CD8-positive, alpha-beta memory T cell (primary cell): Measurements from ENCODE around the gene KRT71. TPM values are rescaled to one million over a fixed set of nuclear protein-coding genes. Genes with fewer than 3 reads are reported as not detected.

Experiments used
- CTCF ChIA-PET: fragments of 350-600 bp; sonication (Branson Sonifier 250); formaldehyde crosslinking; loops from one replicate; lab custom pipeline; 2021; ENCODE audit warnings: antibody characterized with exemption; lab: Charles Lee
- POLR2A ChIA-PET: fragments of 350-600 bp; sonication (Branson Sonifier 250); formaldehyde crosslinking; loops from one replicate; lab custom pipeline; 2021; ENCODE audit warnings: antibody characterized with exemption; lab: Charles Lee
- DNase-seq, 5 donors: peaks; one replicate each; pipeline versions ENCODE4 v3.0.0 to v3.0.0-alpha.2; 2020 to 2022; ENCODE audit warnings: mixed read lengths in 1 of 5
- H3K27ac ChIP-seq: one replicate; pipeline ENCODE4 v1.7.0; 2013; ENCODE audit warnings: low read depth, mild to moderate bottlenecking, low read length, moderate library complexity
- H3K27me3 ChIP-seq: 2 replicates; pipeline ENCODE4 v1.7.0; 2013; ENCODE audit warnings: low read length, mild to moderate bottlenecking; ENCODE audit not compliant: insufficient read depth, poor library complexity, severe bottlenecking
- H3K36me3 ChIP-seq: 2 replicates; pipeline ENCODE4 v1.7.0; 2013; ENCODE audit warnings: mild to moderate bottlenecking, low read length, moderate library complexity; ENCODE audit not compliant: insufficient read depth
- H3K4me1 ChIP-seq: 2 replicates; pipeline ENCODE4 v1.7.0; 2013; ENCODE audit warnings: mild to moderate bottlenecking, low read length, moderate library complexity; ENCODE audit not compliant: insufficient read depth
- H3K4me3 ChIP-seq: 2 replicates; pipeline ENCODE4 v1.7.0; 2013; ENCODE audit warnings: mild to moderate bottlenecking, low read length
- H3K9me3 ChIP-seq: 2 replicates; pipeline ENCODE4 v1.7.0; 2013; ENCODE audit warnings: mild to moderate bottlenecking, low read length
- H3K27ac Mint-ChIP-seq, 8 donors: one replicate each; pipeline ENCODE4 v1.8.0; 2020 to 2021; ENCODE audit warnings: mixed read lengths in 8 of 8, mild to moderate bottlenecking in 6 of 8, inconsistent platforms in 3 of 8, moderate library complexity in 3 of 8
- H3K27me3 Mint-ChIP-seq, 2 donors: one replicate each; pipeline ENCODE4 v1.8.0; 2020 to 2021; ENCODE audit warnings: mixed read lengths in 2 of 2, mild to moderate bottlenecking in 1 of 2, moderate library complexity in 1 of 2
- H3K36me3 Mint-ChIP-seq, 3 donors: one replicate each; pipeline ENCODE4 v1.8.0; 2020 to 2021; ENCODE audit warnings: mixed read lengths in 3 of 3, inconsistent platforms in 1 of 3, mild to moderate bottlenecking in 1 of 3
- H3K4me1 Mint-ChIP-seq, 3 donors: one replicate each; pipeline ENCODE4 v1.8.0; 2020 to 2021; ENCODE audit warnings: mixed read lengths in 3 of 3, inconsistent platforms in 1 of 3, mild to moderate bottlenecking in 1 of 3
- H3K4me3 Mint-ChIP-seq, 7 donors: one replicate each; pipeline ENCODE4 v1.8.0; 2020 to 2021; ENCODE audit warnings: mixed read lengths in 7 of 7, mild to moderate bottlenecking in 6 of 7, moderate library complexity in 4 of 7, inconsistent platforms in 2 of 7
- H3K9me3 Mint-ChIP-seq, 5 donors: one replicate each; pipeline ENCODE4 v1.8.0; 2020 to 2022; ENCODE audit warnings: mixed read lengths in 5 of 5, mild to moderate bottlenecking in 3 of 5, moderate library complexity in 2 of 5, inconsistent platforms in 1 of 5
- polyA plus RNA-seq: library from polyadenylated mRNA; unstranded; fragments of 300-500 nt; fragmentation: Illumina TruSeq; gene quantifications from one replicate; pipeline ENCODE4 v1.2.3, GENCODE V29; 2021
- total RNA-seq, 2 experiments: library from RNA; stranded (reverse); gene quantifications; one replicate each; pipeline ENCODE4 v1.2.3, GENCODE V29; 2021

Gene KRT71
- total and polyA plus RNA-seq, 3 experiments from 2014 or later, result not detected

- no peak overlapping the region for H3K27ac Mint-ChIP-seq
- CTCF ChIA-PET, result interaction anchor here (1.4 to 13.9 kb wide), 2 partner anchors 15 to 302 kb away, joined by 3 to 276 read pairs; no protein-coding TSS in a partner anchor
Observed at GRCh38 chr12:52575948-52576347, 23.0 kb upstream of the KRT71 start.

DNA sequence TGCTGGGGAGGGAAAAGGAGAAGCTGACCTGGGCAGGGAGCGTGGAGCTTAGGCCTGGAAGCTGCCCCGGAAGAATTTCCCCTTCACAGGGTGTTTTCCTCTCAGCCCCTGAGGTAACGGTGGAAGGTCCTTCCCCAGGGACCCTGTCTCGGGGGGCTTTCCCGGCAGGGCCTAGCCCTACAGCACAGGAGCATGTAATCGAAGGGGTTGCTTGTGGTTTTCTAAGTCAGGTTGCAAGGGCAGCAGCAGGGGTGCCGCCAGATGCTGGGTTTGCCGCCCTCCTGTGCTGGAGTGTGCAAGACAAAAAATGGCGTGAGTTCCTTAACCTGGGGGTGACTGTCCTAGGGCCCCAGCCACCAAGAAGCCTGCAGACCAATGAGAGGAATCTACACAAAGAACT lies 22.3 kb upstream of the KRT71 start:
- Histone ChIP-seq H3K9me3 (no peaks in the 10 kb centered on the region), H3K27ac (no peak overlapping the region), H3K4me3 (no peak overlapping the region), H3K4me1 (peaks cover 4% of the 10 kb centered on the region), H3K36me3 (no peaks in the 10 kb centered on the region), H3K27me3 (no peaks in the 10 kb centered on the region)
- H3K27ac Mint-ChIP-seq, result no peak overlapping the region
- DNase-seq, result no peak
- H3K27me3 Mint-ChIP-seq, result peaks cover 4 to 25% of the 10 kb centered on the region in 2 donors
- no peaks in the 10 kb centered on the region for H3K9me3 Mint-ChIP-seq
- peaks cover 4% of the 10 kb centered on the region in 3 donors for H3K4me1 Mint-ChIP-seq
- no peak overlapping the region for H3K4me3 Mint-ChIP-seq
- CTCF ChIA-PET, result no interaction called here
- no peaks in the 10 kb centered on the region for H3K36me3 Mint-ChIP-seq
- POLR2A ChIA-PET, result no interaction called here

More at GRCh38 chr12:52575948-52576347, 23.0 kb upstream of the KRT71 start:
- no peak for DNase-seq
- H3K27me3 ChIP-seq, result no peaks in the 10 kb centered on the region
- no peak overlapping the region for H3K4me3 ChIP-seq
- peaks cover 5 to 24% of the 10 kb centered on the region in 2 donors for H3K27me3 Mint-ChIP-seq
- peaks cover 9% of the 10 kb centered on the region for H3K4me1 ChIP-seq
- H3K9me3 ChIP-seq, result no peaks in the 10 kb centered on the region
- H3K4me1 Mint-ChIP-seq, result peaks cover 3 to 10% (median 8%) of the 10 kb centered on the region in 3 donors
- H3K27ac ChIP-seq, result no peak overlapping the region
- no peaks in the 10 kb centered on the region for H3K36me3 ChIP-seq
- H3K4me3 Mint-ChIP-seq, result peak overlapping the region in 1 of 7 donors; percentile 18
- H3K9me3 Mint-ChIP-seq, result no peaks in the 10 kb centered on the region
- H3K36me3 Mint-ChIP-seq, result no peaks in the 10 kb centered on the region
- POLR2A ChIA-PET, result no interaction called here

DNA sequence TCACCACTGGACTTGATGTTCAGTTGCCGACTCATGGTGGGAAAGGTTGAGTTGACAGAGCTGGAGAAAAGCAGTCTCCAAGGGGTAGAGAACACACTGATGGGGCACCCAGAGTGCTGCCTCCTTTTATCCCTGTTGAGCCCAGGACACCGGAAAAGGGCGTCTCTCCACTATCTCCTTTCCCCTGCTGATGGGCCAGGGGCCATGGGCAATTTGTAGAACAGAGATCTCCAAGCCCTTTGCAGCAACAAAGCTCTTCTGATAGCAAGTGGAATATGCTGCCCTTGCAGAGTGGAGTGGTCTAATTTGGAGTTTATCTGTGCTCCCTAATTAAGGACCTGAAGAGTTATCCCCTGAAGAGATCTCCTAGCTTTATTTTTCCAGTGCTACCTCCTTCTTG lies 20.8 kb upstream of the KRT71 start, which contains the start of gene KRT74:
Gene KRT74, minus strand, starts transcription at position 101 of the 400 bp plus-strand sequence. Its CDS starts 66 bp downstream, at position 35.
- no peak within 1 kb of the TSS for H3K4me3 Mint-ChIP-seq
- H3K36me3 ChIP-seq, result no peaks in the 10 kb centered on the region
- no peak within 1 kb of the TSS for H3K27ac Mint-ChIP-seq
- H3K27me3 Mint-ChIP-seq, result peaks cover 4 to 30% of the 10 kb centered on the region in 2 donors
- DNase-seq, result no peak
- no peaks in the 10 kb centered on the region for H3K36me3 Mint-ChIP-seq
- H3K4me1 ChIP-seq, result peaks cover under 1% of the 10 kb centered on the region
- POLR2A ChIA-PET, result no interaction called here
- peaks cover 0 to 6% (median 4%) of the 10 kb centered on the region in 3 donors for H3K4me1 Mint-ChIP-seq
- H3K27ac ChIP-seq, result no peak within 1 kb of the TSS
- no peaks in the 10 kb centered on the region for H3K9me3 ChIP-seq
- no peaks in the 10 kb centered on the region for H3K27me3 ChIP-seq
- no peaks in the 10 kb centered on the region for H3K9me3 Mint-ChIP-seq
- no peak within 1 kb of the TSS for H3K4me3 ChIP-seq
- CTCF ChIA-PET, result interaction anchor here (0.8 kb wide), 1 partner anchor 10 kb away, joined by 3 read pairs; no protein-coding TSS in a partner anchor

DNA sequence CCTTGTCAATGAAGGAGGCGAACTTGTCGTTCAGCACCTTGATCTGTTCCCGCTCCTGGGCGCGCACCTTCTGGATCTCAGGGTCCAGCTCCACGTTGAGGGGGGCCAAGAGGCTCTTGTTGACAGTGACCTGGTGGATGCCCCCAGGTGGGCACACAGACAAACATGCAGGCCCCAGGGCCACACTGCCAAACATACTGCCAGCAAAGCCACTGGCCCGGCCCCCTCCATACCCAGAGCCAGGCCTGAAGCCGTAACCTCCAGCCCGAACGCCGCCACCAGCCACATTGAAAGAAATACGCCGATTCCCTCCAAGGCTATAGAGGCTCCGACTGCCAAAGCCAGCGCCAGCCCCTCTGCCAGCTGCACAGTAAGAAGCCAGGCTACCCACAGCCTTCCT lies 20.4 kb upstream of the KRT71 start:
- H3K4me3 Mint-ChIP-seq, result no peak overlapping the region
- no peaks in the 10 kb centered on the region for H3K36me3 Mint-ChIP-seq
- no peaks in the 10 kb centered on the region for H3K27me3 ChIP-seq
- H3K9me3 ChIP-seq, result no peaks in the 10 kb centered on the region
- ChIA-PET POLR2A (no interaction called here), CTCF (interaction anchor here (0.8 to 1.8 kb wide), 3 partner anchors 10 to 306 kb away, joined by 3 to 4 read pairs (median 3); partner anchors contain the start of gene KRT5)
- no peak overlapping the region for H3K27ac ChIP-seq
- no peaks in the 10 kb centered on the region for H3K9me3 Mint-ChIP-seq
- no peak for DNase-seq
- peaks cover 1 to 9% (median 5%) of the 10 kb centered on the region in 3 donors for H3K4me1 Mint-ChIP-seq
- no peak overlapping the region for H3K4me3 ChIP-seq
- H3K36me3 ChIP-seq, result no peaks in the 10 kb centered on the region
- no peak overlapping the region for H3K27ac Mint-ChIP-seq
- peaks cover 4 to 35% of the 10 kb centered on the region in 2 donors for H3K27me3 Mint-ChIP-seq
- H3K4me1 ChIP-seq, result peaks cover 5% of the 10 kb centered on the region

GRCh38 chr12:52570511-52570910 lies 17.6 kb upstream of the KRT71 start:
- DNase-seq, result no peak
- no peak overlapping the region for H3K27ac ChIP-seq
- no peak overlapping the region for H3K4me3 ChIP-seq
- ChIA-PET POLR2A (no interaction called here), CTCF (no interaction called here)
- peaks cover 15 to 34% (median 26%) of the 10 kb centered on the region in 3 donors for H3K4me1 Mint-ChIP-seq
- no peaks in the 10 kb centered on the region for H3K9me3 ChIP-seq
- H3K9me3 Mint-ChIP-seq, result no peaks in the 10 kb centered on the region
- peak overlapping the region in 1 of 7 donors; percentile 40 for H3K4me3 Mint-ChIP-seq
- H3K4me1 ChIP-seq, result peaks cover 24% of the 10 kb centered on the region
- no peak overlapping the region for H3K27ac Mint-ChIP-seq
- no peaks in the 10 kb centered on the region for H3K27me3 ChIP-seq
- no peaks in the 10 kb centered on the region for H3K36me3 ChIP-seq
- H3K36me3 Mint-ChIP-seq, result no peaks in the 10 kb centered on the region
- peaks cover 3 to 39% of the 10 kb centered on the region in 2 donors for H3K27me3 Mint-ChIP-seq

DNA sequence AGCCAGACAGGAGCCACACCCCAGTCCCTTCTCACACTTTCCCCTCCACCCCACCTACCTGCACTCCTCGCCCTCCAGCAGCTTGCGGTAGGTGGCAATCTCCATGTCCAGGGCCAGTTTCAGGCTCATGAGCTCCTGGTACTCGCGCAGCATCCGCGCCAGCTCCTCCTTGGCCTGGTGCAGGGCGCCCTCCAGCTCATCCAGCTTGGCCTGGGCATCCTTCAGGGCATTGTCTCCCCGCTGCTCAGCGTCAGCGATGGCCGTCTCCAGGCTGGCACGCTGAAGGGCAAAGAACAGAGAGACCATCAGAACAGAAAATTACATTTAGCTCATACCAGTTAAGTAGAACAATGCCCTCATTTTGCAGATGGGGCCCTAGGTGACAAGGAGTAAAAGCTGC lies 15.2 kb upstream of the KRT71 start:
- no peaks in the 10 kb centered on the region for H3K9me3 Mint-ChIP-seq
- CTCF ChIA-PET, result no interaction called here
- no peak overlapping the region for H3K27ac ChIP-seq

DNA sequence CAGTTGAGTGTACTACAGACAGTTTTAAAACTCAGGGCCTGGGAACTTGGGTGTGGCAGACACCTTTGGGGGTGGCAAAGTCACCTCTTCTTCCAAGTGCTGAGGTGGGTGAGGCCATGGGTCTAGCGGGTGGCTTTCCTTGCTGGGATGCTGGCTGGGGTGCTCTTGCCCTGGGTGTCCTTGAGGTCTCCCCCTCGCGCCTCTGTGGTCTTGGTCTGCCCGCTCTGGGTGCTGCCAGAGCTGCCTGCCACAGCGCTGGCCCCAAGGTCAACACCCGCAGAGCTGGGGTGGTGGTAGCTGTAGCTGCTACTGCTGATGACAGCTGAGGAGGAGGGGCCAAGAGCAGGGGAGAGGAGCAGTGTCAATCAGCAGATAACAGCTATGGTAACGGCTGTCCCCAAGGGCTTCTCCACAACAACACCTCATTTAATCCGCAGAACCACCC lies 13.9 kb upstream of the KRT71 start:
- peak overlapping the region; percentile 82 for H3K27ac ChIP-seq
- POLR2A ChIA-PET, result interaction anchor here (0.6 kb wide), 1 partner anchor 11 kb away, joined by 4 read pairs; no protein-coding TSS in a partner anchor
- H3K36me3 ChIP-seq, result no peaks in the 10 kb centered on the region
- H3K36me3 Mint-ChIP-seq, result peaks cover 0 to 2% (median 0%) of the 10 kb centered on the region in 3 donors
- peak overlapping the region; percentile 4 to 77 (median 66) for H3K4me3 Mint-ChIP-seq
- peaks cover 5 to 40% of the 10 kb centered on the region in 2 donors for H3K27me3 Mint-ChIP-seq
- peak; percentile 23 to 85 (median 75) for DNase-seq
- H3K4me1 Mint-ChIP-seq, result peaks cover 15 to 34% (median 26%) of the 10 kb centered on the region in 3 donors
- peak overlapping the region; percentile 79 to 97 (median 92) for H3K27ac Mint-ChIP-seq
- H3K27me3 ChIP-seq, result no peaks in the 10 kb centered on the region
- CTCF ChIA-PET, result interaction anchor here (1.0 to 1.4 kb wide), 2 partner anchors 15 to 304 kb away, joined by 3 to 4 read pairs; no protein-coding TSS in a partner anchor
- no peak overlapping the region for H3K4me3 ChIP-seq
- no peaks in the 10 kb centered on the region for H3K9me3 Mint-ChIP-seq
- H3K9me3 ChIP-seq, result no peaks in the 10 kb centered on the region
- peaks cover 24% of the 10 kb centered on the region for H3K4me1 ChIP-seq

More for the DNA sequence above, 15.2 kb upstream of the KRT71 start:
- no peaks in the 10 kb centered on the region for H3K36me3 ChIP-seq
- H3K4me3 Mint-ChIP-seq, result peak overlapping the region in 1 of 7 donors; percentile 10
- H3K36me3 Mint-ChIP-seq, result peaks cover 0 to 2% (median 0%) of the 10 kb centered on the region in 3 donors
- peaks cover 15 to 34% (median 26%) of the 10 kb centered on the region in 3 donors for H3K4me1 Mint-ChIP-seq
- no peak for DNase-seq
- H3K27me3 ChIP-seq, result no peaks in the 10 kb centered on the region
- POLR2A ChIA-PET, result no interaction called here
- H3K4me1 ChIP-seq, result peaks cover 24% of the 10 kb centered on the region
- peak overlapping the region in 4 of 8 donors; percentile 1 to 97 (median 89) for H3K27ac Mint-ChIP-seq
- H3K27me3 Mint-ChIP-seq, result peaks cover 5 to 48% of the 10 kb centered on the region in 2 donors
- no peaks in the 10 kb centered on the region for H3K9me3 ChIP-seq
- no peak overlapping the region for H3K4me3 ChIP-seq

- no peak overlapping the region for H3K4me3 ChIP-seq
- ChIA-PET CTCF (no interaction called here), POLR2A (no interaction called here)
- no peak for DNase-seq
- H3K4me1 Mint-ChIP-seq, result peaks cover 27 to 45% (median 35%) of the 10 kb centered on the region in 3 donors
- H3K27ac Mint-ChIP-seq, result peak overlapping the region in 1 of 8 donors; percentile 43
- H3K27me3 ChIP-seq, result no peaks in the 10 kb centered on the region
- no peaks in the 10 kb centered on the region for H3K9me3 Mint-ChIP-seq
- no peak overlapping the region for H3K4me3 Mint-ChIP-seq
- peaks cover 10 to 32% of the 10 kb centered on the region in 2 donors for H3K27me3 Mint-ChIP-seq
- H3K4me1 ChIP-seq, result peaks cover 36% of the 10 kb centered on the region
- H3K27ac ChIP-seq, result no peak overlapping the region
- H3K36me3 ChIP-seq, result no peaks in the 10 kb centered on the region
- peaks cover 0 to 2% (median 0%) of the 10 kb centered on the region in 3 donors for H3K36me3 Mint-ChIP-seq
- no peaks in the 10 kb centered on the region for H3K9me3 ChIP-seq
Observed at GRCh38 chr12:52564582-52564981, 11.6 kb upstream of the KRT71 start.
